ENCODE data around the gene HMSD. TPM values are rescaled to one million over a fixed set of nuclear protein-coding genes. Genes with fewer than 3 reads are reported as not detected.

The HMSD gene
- total and polyA plus RNA-seq, 2 of the 4 experiments (the other 2 are of a cell fraction), result 0.17 to 0.36 TPM

GRCh38 chr18:63930773-63931354 lies 18.2 kb upstream of the HMSD start:
- Histone ChIP-seq H2BK20ac (ENCODE audit: low read depth, low read length) (no peak overlapping the region), H3K14ac (replicated peaks; ENCODE audit: low read depth, low read length) (no peak overlapping the region), H3K27ac (ENCODE audit: insufficient read depth, low read length) (no peak overlapping the region), H3K56ac (ENCODE audit: extremely low read depth, insufficient read depth, low read length) (no peak overlapping the region), H4K20me1 (ENCODE audit: insufficient read depth, low read length) (no peaks in the 10 kb centered on the region), H3K9me3 (ENCODE audit: control insufficient read depth, insufficient read depth, low read length) (no peaks in the 10 kb centered on the region), H2BK15ac (ENCODE audit: low read depth, low read length) (no peak overlapping the region), H3K79me1 (ENCODE audit: low read depth in 1 of 2, low read length in 2 of 2) (no peaks in the 10 kb centered on the region), H2BK5ac (ENCODE audit: low read depth, low read length, poor library complexity, severe bottlenecking) (no peak overlapping the region), H2AK5ac (ENCODE audit: low read depth, low read length) (no peak overlapping the region), H3K9ac (ENCODE audit: low read depth, low read length) (no peak overlapping the region), H4K91ac (ENCODE audit: insufficient read depth, low read depth, low read length) (no peak overlapping the region), H3K4me3 (ENCODE audit: insufficient read depth, low read depth, low read length) (no peak overlapping the region), H2AK9ac (replicated peaks; ENCODE audit: low read depth, low read length, poor library complexity) (no peak overlapping the region), H2AFZ (replicated peaks; ENCODE audit: low read length, poor library complexity) (no peak overlapping the region), H3K9me1 (ENCODE audit: insufficient read depth, low read length) (no peaks in the 10 kb centered on the region), H3K23ac (ENCODE audit: low read depth, low read length) (no peak overlapping the region), H3K4me1 (ENCODE audit: control insufficient read depth, insufficient read depth, low read length) (no peaks in the 10 kb centered on the region), H4K5ac (ENCODE audit: low read depth, low read length) (no peak overlapping the region), H2BK120ac (ENCODE audit: low read depth, low read length) (no peak overlapping the region), H3K36me3 (ENCODE audit: control insufficient read depth, insufficient read depth, low read length) (no peaks in the 10 kb centered on the region), H3K4ac (ENCODE audit: low read depth, low read length) (no peak overlapping the region), H3K27me3 (ENCODE audit: control insufficient read depth, insufficient read depth, low read length) (peaks cover 6% of the 10 kb centered on the region), H3K4me2 (ENCODE audit: low read depth, low read length) (no peak overlapping the region), H4K8ac (ENCODE audit: low read depth in 2 of 2, low read length in 2 of 2) (no peak overlapping the region), H3K18ac (ENCODE audit: low read depth, low read length) (no peak overlapping the region)
- in situ Hi-C loops (cut with MboI; ENCODE audit: low sequenced_read_pairs) (no loop called here), intact Hi-C loops (cut with micrococcal nuclease) (no loop called here), dilution Hi-C loops (cut with HindIII; ENCODE audit: low sequenced_read_pairs, unreplicated experiment) (no loop called here)
- WGBS, 2 experiments (ENCODE audit: extremely low coverage in 2 of 2, insufficient read length in 1 of 2), result 50% methylated on average over 2 of the region's 3 CpGs; no CpG with 5 or more reads in 1 of the 2 experiments
- ChIA-PET POLR2A (ENCODE audit: unreplicated experiment) (no interaction called here), CTCF (interaction anchor here (0.6 kb wide), 1 partner anchor 52 kb away, joined by 4 read pairs; no protein-coding TSS in a partner anchor)
- no TSS peak for BruUV-seq (replicated peaks)
- ATAC-seq (ENCODE audit: low read depth), result no peak
- DNase-seq, result no peak
- no peak for TF ChIP-seq RAD21 (IDR thresholded peaks at IDR 0.05; ENCODE audit: low read length)
- peak; percentile 77 for TF ChIP-seq MAFK (IDR thresholded peaks at IDR 0.05; ENCODE audit: low read depth, low read length)

Data from IMR-90 (cell line).